PC-9 (cell line): Measurements from ENCODE around the gene ABHD8.

Source experiments
- CTCF ChIP-seq: fragments of 200-600 bp; sonication (generic); conservative IDR thresholded peaks from 2 replicates; pipeline ENCODE4 v1.6.1; 2017; ENCODE audit warnings: mixed run types, antibody characterized with exemption, mild to moderate bottlenecking, moderate library complexity
- EZH2 ChIP-seq: fragments of 200-600 bp; sonication (generic); IDR thresholded peaks from 2 replicates; pipeline ENCODE4 v1.8.0; 2017; ENCODE audit warnings: antibody characterized with exemption, low read depth

GRCh38 chr19:17335575-17335974 is 32.4 kb upstream of the ABHD8 start:
- no peak for TF ChIP-seq CTCF
- TF ChIP-seq EZH2: no peak
